Astrocyte of the cerebellum (primary cell): ENCODE results near the gene CLEC4D.

Source experiments
- DNase-seq: peaks from one replicate; pipeline ENCODE4 v3.0.0-alpha.2; 2011; ENCODE audit warnings: low read depth
- H3K4me3 ChIP-seq: 2 replicates; pipeline ENCODE4 v1.5.1; 2011; ENCODE audit warnings: mild to moderate bottlenecking, low read depth, low read length, moderate library complexity
- CTCF ChIP-seq: IDR thresholded peaks from 2 replicates; pipeline ENCODE4 v1.5.1; 2012; ENCODE audit warnings: low read length, low read depth, moderate library complexity, mild to moderate bottlenecking; ENCODE audit errors: missing control alignments
- in situ Hi-C: cut with HindIII; loops from 2 replicates; pipeline ENCODE4 v1.10.0; 2017; ENCODE audit warnings: low sequenced_read_pairs

The CLEC4D gene

GRCh38 chr12:8504351-8504750, 9.0 kb upstream of the CLEC4D start:
- no peak overlapping the region for H3K4me3 ChIP-seq
- in situ Hi-C loops: no loop called here
- no peak for DNase-seq
- TF ChIP-seq CTCF: no peak

GRCh38 chr12:8507596-8507995, 5.7 kb upstream of the CLEC4D start:
- H3K4me3 ChIP-seq: no peak overlapping the region
- TF ChIP-seq CTCF: no peak
- in situ Hi-C loops: no loop called here
- no peak for DNase-seq

- TF ChIP-seq CTCF: no peak
- DNase-seq: no peak
- in situ Hi-C loops: no loop called here
- H3K4me3 ChIP-seq: no peak overlapping the region
Observed at GRCh38 chr12:8508223-8508622, 5.1 kb upstream of the CLEC4D start.

DNA sequence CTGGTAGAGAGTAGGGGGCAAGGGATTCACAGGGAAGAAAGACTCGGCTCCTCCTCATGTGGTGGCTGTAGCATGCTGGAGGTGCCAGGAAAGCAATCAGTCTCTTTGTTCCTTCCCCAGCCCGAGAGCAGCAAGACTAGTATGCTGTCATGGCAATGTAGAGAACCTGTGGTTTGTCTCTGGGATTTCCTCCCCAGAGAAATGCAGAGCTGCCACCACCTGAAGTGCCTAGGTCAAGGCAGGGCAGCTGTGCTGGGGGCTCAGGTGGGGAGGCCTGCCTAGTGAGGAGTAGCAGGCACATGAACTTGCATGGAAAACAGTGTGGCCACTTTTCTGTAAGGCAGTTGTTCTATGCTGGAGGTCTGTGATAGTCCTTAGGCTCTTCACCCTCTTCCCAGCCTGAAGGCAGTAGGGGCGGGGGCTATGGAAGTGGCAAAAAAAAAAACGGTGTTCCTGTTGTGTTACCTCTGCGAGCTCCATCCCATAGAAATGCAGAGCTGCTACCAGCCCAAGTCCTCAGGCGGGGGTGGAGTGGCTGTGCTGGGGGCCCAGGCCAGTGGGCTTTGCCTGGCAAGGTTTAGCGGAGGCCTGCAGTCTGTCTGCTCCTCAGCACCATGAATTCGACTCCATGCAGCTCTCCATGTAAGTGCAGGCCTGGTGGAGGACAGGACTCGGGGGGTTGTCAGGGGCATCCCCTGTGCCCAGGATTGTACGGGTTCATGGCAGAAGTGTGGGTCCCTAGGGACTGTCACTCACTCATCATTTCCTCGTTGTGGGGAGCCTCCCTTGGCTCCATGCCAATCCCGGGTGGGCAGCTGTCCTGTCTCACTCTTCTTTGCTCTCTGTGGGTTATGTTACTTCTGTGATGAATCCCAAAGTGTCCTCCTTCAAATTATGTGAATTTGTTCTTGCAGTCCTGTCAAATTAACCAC, 4.1 kb upstream of the CLEC4D start:
- no peak for DNase-seq
- TF ChIP-seq CTCF: no peak
- in situ Hi-C loops: no loop called here

DNA sequence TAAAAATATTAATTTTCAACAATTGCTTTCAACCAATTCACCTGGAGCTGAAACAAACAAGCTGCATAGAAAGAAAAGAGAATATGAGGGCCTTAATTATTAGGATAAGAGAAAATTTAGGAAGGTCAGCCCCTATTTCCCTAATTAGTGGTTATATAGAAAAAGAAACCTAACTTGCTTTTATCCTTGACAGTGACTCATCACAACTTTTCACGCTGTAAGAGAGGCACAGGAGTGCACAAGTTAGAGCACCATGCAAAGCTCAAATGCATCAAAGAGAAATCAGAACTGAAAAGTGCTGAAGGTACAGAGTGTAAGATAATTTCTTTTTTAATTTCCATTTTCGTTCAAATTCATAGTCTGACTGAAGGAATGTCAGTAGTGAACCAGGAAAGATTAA, 4.7 kb downstream of the CLEC4D start:
- TF ChIP-seq CTCF: no peak
- H3K4me3 ChIP-seq: no peak overlapping the region
- in situ Hi-C loops: no loop called here
- no peak for DNase-seq

More for the DNA sequence above, 4.1 kb upstream of the CLEC4D start:
- no peak overlapping the region for H3K4me3 ChIP-seq

DNA sequence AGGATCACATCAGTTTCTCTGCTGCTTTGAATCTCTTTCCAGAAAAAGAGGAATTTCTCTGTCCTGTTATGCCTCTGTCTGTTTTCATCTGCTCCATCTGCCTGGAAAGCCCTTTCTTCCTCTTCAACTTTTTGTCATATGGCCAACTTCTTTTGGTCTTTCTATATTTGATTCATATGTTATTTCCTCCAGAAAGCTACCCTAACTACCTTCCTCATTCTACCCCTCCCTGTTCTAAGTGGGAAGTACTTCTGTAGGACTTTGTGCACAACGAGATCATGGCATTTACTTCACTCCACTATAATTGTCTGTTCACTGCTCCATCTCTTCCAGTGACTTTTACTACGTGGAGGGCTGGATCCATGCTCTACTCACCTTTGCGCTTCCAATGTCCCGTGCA, 5.9 kb downstream of the CLEC4D start:
- in situ Hi-C loops: no loop called here
- no peak for DNase-seq
- TF ChIP-seq CTCF: no peak
- H3K4me3 ChIP-seq: no peak overlapping the region
